Germinal center (tissue), 1 donor: ENCODE results near the gene NXN.
"Not testable (repeated sequence)": the region's sequence is repeated elsewhere in the genome, so short reads cannot be mapped to it uniquely, and the experiment has no call there.

Experiments used
- DNase-seq: peaks from one replicate; pipeline ENCODE4 v3.0.0; 2012; ENCODE audit warnings: mixed read lengths, low spot score

The NXN gene

DNA sequence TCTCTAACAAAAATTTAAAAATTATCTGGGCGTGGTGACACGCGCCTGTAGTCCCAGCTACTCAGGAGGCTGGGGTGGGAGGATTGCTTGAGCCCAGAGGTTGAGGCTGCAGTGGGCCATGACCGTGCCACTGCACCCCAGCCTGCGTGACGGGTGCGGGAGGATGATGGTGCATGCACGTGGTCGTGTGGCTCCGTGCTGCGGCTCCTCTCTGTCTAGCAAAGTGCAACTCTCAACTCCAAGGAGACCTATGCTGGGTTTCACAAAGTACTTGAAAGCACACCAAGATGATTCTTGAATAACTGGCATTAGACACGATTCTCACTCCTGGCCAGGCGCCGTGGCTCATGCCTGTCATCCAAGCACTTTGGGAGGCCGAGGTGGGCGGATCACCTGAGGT is 25.8 kb downstream of the NXN start:
- DNase-seq: no peak

- not testable (repeated sequence) for DNase-seq
These were observed 27.0 kb downstream of the NXN start for GRCh38 chr17:952592-952991.

DNA sequence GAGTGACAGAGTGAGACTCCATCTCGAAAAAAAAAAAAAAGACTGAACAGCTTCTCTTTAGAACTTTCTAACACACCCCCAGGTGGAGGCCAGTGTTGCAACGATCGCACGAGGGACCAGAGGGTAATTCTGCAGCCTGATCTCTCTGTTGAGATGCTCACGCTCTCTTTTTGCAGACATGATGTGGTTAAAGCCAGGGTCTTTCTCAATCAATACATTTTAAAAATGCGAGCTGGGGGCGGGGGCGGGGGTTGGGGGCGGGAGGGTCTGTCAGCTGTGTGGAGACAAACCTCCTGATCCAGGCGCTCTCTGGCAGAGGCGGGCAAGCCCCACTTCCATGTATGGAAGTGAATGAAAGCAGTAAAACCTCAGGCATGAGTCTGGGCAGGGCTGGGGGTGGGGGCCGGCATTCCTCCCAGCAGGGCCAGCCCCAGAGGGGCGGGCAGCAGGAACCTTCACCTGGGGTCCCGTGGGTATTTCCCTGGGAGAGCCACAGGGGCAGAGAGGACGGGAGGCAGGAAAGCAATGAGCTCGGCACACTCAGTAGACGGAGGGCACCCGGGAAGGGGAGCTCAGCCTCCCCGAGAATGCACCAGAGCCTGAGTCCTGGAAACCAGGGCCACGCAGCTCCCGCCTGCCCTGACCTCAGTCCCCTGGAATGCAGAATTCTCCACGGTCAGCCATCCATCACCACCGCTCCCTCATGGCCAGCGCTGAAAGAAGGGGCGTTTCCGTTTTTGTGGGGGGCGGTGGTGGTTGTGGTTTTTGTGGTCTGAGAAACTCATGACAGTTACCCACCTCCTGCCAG is 28.0 kb downstream of the NXN start:
- DNase-seq: no peak

DNA sequence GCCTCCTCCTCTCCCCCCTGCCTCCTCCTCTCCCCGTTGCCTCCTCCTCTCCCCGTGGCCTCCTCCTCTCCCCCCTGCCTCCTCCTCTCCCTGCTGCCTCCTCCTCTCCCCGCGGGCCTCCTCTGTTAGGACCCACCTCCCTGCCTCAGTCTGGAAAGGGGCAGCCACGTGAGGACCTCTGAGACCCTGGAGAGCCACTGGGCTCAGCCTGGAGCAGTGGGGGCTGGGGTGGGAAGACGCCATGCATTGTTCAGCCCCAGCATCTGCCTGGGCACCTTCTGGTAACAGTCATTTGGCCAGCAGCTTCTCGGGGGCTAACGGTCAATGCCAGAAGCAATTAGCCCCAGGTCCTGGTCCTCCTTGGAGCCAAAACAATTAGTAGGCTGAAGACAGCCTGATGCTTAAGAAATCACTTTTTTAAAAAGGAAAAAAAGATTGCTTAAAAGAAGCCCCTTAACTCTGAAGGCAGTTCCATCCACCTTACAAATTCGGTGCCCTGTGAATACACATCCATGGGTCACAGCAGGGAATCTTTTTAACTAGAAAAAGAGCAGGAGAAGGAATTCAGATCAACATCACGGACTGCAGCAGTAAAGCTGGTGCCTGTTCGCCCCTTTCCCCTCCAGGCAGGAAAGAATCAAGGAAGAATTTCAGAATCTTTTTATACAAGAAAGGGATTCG is 29.8 kb downstream of the NXN start:
- DNase-seq: no peak

DNA sequence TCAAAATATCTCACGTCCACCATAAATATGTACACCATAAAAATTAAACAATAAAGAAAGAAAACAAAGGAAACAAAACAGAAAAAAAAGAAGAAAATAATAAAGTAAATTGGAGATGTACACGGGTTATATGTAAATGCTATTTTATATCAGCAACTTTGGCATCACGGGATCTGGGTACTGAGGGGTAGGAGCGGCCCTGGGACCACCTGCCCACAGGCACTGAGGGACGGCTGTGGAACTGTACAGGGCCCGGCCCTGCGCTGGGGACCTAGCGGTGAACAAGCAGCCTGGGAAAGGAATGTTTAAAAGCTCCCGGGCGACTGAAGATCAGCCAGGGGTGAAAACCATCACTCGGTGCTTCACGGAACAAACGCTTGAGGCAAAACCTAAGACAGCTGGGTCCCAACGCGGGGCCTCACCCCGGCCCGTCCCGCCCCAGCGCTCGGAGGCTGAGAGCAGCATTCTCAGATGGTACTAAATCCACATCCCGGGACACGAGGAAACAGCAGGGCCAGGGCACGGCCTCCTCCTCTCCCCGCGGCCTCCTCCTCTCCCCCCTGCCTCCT is 31.2 kb downstream of the NXN start:
- no peak for DNase-seq

GRCh38 chr17:946510-947236 is 32.9 kb downstream of the NXN start:
- DNase-seq: no peak

DNA sequence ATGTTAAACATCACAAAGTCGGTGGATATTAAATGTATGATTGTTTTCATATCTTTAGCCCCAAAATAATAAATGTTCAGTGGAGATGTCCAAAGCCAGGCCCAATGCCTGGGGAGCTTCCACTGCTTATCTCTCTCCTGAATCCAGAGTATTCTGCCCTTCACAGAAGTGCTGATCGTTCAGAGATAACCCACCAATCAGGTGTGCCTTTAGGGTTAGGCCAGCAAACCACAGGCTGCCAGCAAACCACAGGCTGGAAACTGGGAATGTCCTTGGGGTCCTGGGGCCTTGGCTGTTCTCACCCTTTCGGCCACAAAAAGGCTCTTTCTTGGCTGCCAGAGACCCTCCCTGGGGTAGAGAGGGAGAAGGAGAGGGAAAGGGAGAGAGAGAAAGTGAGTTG is 33.9 kb downstream of the NXN start:
- DNase-seq: no peak

DNA sequence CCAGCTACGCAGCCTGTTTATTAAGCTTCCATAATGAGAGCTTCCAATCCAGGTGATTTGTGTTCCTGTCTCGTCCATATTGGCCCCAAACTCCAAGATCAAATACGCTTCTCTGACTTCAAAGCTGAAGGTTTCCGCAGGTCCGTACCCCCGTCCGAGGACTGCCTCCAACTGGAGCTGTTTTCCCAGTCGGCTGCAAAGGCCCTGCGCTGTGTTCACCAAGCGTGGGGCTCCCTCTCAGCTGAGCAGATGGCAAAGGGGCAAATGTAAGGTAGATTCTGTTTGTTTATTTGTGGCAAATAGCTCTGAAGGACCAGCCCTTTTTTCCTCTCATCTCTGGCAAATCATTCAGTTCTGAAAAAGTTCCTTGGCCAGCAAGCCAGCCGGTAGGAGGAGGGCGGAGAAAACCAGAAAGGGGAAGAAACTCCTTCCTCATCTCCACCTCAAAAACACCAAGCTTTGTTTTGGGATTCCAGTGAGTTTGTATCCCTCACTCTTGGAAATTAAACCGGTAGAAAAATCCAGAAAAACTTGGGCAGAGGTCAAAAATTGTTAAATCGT is 35.2 kb downstream of the NXN start:
- DNase-seq: no peak

- DNase-seq: no peak
These were observed 44.1 kb downstream of the NXN start for GRCh38 chr17:935485-935884.

GRCh38 chr17:933312-934073 is 46.1 kb downstream of the NXN start:
- no peak for DNase-seq

DNA sequence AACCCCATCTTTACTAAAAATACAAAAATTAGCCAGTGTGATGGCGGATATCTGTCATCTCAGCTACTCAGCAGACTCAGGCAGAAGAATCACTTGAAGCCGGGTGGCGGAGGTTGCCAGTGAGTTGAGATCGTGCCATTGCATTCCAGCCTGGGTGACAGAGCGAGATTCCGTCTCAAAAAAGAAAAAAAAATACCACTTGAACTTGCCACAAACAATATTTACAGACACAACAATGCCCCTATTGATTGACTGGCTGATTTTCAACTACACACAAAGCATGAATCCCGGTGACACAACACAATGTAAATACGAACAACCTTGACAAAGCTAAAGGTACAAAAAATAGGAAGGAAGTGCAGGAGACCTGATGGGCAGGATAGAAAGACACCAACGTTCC is 49.3 kb downstream of the NXN start:
- DNase-seq: no peak

DNA sequence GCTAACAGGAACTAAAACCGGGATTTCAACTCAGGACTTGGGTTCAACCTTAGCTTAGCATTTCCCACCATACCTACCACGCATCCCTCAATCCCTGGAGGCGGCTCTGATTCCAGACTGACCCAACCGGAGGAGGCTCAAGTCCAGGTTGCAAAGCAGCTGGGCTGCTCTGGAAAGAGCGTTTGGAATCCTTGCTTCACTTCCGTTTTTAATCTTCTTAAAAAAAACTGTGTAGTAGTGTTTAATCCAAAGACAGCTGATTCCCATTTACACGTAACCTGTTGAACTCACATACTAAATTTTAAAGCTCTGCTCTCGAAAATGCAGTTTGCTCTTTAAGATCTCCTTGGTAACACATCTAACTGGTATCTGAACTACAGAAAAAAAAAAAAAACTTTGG is 50.0 kb downstream of the NXN start:
- DNase-seq: no peak

DNA sequence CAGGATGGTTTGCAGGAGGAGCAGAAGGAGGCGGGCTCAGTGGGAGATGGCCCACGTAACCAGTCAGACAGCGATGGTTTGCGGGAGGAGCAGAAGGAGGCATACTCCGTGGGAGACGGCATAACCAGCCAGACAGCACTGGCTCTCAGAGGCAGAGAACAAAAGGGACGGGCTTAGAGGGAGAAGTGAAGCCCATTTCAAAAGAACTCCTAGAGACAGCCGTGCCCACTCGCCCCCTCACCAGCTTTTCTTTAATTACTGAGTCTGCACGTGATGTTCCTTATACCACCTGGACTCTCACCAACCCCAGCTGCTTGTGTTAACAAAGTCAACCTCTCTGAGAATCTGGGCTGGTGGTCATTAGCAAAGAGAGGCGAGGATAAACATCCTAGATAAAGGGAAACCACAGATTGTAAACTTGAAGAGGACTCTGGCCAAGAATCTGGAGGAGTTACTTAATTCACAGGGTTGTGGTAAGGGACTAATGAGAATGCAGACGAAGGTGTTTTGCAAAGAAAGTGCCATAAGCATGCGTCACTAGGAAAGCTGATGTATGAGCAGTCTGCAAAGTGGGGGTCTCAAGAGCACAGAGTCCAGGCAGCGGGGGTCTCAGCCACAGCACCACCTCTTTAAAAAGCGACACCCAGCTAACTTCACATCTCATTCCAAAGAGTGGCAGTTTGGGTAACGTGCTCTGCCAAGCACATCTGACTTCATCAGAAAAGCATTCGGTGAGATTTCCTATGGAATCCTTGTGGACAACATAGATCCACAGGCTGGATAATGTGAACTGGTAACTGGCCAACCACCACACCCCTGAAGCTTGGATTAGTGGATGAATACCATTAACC is 51.7 kb downstream of the NXN start:
- DNase-seq: no peak

- no peak for DNase-seq
These were observed 53.8 kb downstream of the NXN start for GRCh38 chr17:925817-926216.

- no peak for DNase-seq
These were observed 54.7 kb downstream of the NXN start for GRCh38 chr17:924711-925475.

DNA sequence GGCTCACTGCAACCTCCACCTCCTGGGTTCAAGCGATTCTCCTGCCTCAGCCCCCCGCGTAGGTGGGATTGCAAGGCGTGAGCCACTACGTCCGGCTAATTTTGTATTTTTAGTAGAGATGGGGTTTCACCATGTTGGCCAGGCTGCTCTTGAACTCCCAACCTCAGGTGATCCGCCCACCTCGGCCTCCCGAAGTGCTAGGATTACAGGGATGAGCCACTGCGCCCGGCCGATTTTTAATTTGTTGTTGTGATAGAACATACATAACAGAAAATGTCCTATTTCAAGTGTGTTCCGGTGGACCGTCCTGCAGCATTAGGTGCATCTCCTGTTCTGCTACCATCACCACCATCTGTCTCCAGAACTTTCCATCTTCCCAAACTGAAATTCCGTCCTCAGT is 55.3 kb downstream of the NXN start:
- DNase-seq: not testable (repeated sequence)

DNA sequence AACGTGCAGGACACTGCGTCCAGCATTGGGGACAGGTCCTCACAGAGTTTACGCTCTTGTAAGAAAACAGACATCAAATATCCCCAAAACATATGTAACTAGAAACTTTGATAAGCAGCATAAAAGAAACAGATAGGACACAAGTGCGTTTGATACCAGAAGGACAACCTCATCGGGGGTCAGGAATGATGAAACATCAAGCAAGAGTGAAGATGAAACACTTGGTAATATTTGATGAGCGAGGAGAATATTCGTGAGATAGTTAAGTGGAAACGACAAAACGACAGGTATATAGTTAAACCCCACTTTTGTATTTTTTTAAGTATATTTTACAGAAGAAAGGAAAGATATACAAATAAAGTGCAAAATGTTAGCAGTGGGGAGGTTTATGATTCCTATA is 55.9 kb downstream of the NXN start:
- no peak for DNase-seq

GRCh38 chr17:921161-921560 is 58.4 kb downstream of the NXN start:
- no peak for DNase-seq

DNA sequence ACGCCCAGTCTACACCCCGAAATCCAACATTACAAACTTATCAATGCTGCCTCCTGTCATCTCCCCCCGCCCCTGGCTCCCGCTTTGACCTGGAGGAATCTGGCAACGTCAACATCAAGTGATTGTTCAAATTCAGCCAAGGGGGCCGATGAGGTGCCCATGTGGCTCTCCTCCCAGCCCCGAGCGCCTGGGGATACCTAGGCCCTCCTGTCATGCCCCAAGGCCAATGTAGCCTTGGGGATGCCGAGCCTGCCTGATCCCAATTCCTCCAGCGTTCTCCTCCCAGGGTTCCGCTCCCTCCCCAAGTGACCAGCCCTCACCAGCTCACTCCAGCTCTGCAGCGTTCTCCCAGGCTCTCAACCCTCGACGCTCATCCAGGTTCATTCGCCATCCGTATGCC is 59.4 kb downstream of the NXN start:
- no peak for DNase-seq
